ENCODE measurements around the gene MVP. TPM values are rescaled to one million over a fixed set of nuclear protein-coding genes. Genes with fewer than 3 reads are reported as not detected.

MVP gene
- total and polyA plus RNA-seq, 2 donors (not counting 1 experiment from before 2014, with no cell fraction given): 109 to 121 TPM

GRCh38 chr16:29806099-29806579 lies 14.1 kb upstream of the MVP start, which contains the start of gene MAZ:
Gene MAZ (plus strand): TSS chr16:29806529. CDS start chr16:29806702, 173 bp downstream.
- H3K27me3 ChIP-seq (replicated peaks in 1 of 4; ENCODE audit: control extremely low read depth in 1 of 4, control insufficient read depth in 3 of 4, insufficient read depth in 4 of 4, low read length in 3 of 4): no peaks in the 10 kb centered on the region
- peaks cover 4 to 23% of the 10 kb centered on the region in 2 experiments for H3K36me3 ChIP-seq (replicated peaks in 1 of 2; ENCODE audit: control extremely low read depth in 1 of 2, control insufficient read depth in 1 of 2, extremely low read depth in 1 of 2, insufficient read depth in 2 of 2, low read length in 1 of 2)
- under 1% methylated on average over 19 of the region's 67 CpGs for WGBS (ENCODE audit: insufficient coverage)
- peaks cover 36% of the 10 kb centered on the region for H4K20me1 ChIP-seq (ENCODE audit: control insufficient read depth, insufficient read depth, low read length, poor library complexity, severe bottlenecking)
- peaks cover 37% of the 10 kb centered on the region for H3K79me2 ChIP-seq (ENCODE audit: control insufficient read depth, insufficient read depth, low read length)
- DNase-seq (peak; percentile 81), ATAC-seq (ENCODE audit: low read depth) (peak; percentile 18)
- peak within 1 kb of the TSS; percentile 99 for H3K4me2 ChIP-seq (replicated peaks; ENCODE audit: low read depth, low read length, poor library complexity, severe bottlenecking)
- CTCF ChIA-PET: interaction anchor here (2.0 to 3.8 kb wide), 4 partner anchors 12 to 105 kb away, joined by 15 to 66 read pairs (median 38); partner anchors contain the start of genes KIF22, MVP and PAGR1
- peak within 1 kb of the TSS; percentile 78 for H2AFZ ChIP-seq (ENCODE audit: insufficient read depth, low read depth, low read length, poor library complexity, severe bottlenecking)
- no peak for TF ChIP-seq EZH2 (IDR thresholded peaks at IDR 0.05; ENCODE audit: borderline replicate concordance, insufficient read depth, low read depth, low read length, poor library complexity, severe bottlenecking)
- TF ChIP-seq CTCF (IDR thresholded peaks at IDR 0.05): no peak
- peak within 1 kb of the TSS; percentile 85 for H3K9ac ChIP-seq (ENCODE audit: low read length)
- H3K4me1 ChIP-seq (ENCODE audit: control insufficient read depth in 2 of 2, insufficient read depth in 2 of 2, low read length in 2 of 2): peaks cover 49 to 54% of the 10 kb centered on the region in 2 donors
- no peaks in the 10 kb centered on the region for H3K27me3 Mint-ChIP-seq
- peak within 1 kb of the TSS; percentile 98 for H3K4me3 Mint-ChIP-seq
- peak within 1 kb of the TSS; percentile 25 to 95 (median 89) for H3K4me3 ChIP-seq (ENCODE audit: control extremely low read depth in 1 of 5, extremely low read depth in 1 of 5, insufficient read depth in 1 of 5, low read depth in 2 of 5, low read length in 4 of 5)
- no peaks in the 10 kb centered on the region for H3K9me3 Mint-ChIP-seq (ENCODE audit: insufficient read depth)
- peak within 1 kb of the TSS; percentile 100 for H3K27ac Mint-ChIP-seq
- H3K4me1 Mint-ChIP-seq: peaks cover 50% of the 10 kb centered on the region
- no peaks in the 10 kb centered on the region for H3K9me3 ChIP-seq (ENCODE audit: control extremely low read depth in 1 of 3, control insufficient read depth in 2 of 3, insufficient read depth in 1 of 3, low read length in 2 of 3)
- POLR2A ChIA-PET: interaction anchor here (0.6 to 4.3 kb wide), 11 partner anchors 10 to 572 kb away, joined by 3 to 31 read pairs (median 5); partner anchors contain the start of genes C16orf54, KIF22 and PAGR1
- intact Hi-C loops (cut with micrococcal nuclease): loop anchor here (5.0 kb wide), 1 partner anchor 104 kb away; no protein-coding TSS in a partner anchor
- H3K27ac ChIP-seq (ENCODE audit: low read length in 2 of 2): peak within 1 kb of the TSS; percentile 89 to 91

All from B cell (primary cell).